ENCODE data around the gene SLC25A39. TPM values are rescaled to one million over a fixed set of nuclear protein-coding genes. Genes with fewer than 3 reads are reported as not detected.

The SLC25A39 gene
- polyA plus RNA-seq, 1 of the 3 experiments (the other 2 are of a cell fraction) = 131 TPM

DNA sequence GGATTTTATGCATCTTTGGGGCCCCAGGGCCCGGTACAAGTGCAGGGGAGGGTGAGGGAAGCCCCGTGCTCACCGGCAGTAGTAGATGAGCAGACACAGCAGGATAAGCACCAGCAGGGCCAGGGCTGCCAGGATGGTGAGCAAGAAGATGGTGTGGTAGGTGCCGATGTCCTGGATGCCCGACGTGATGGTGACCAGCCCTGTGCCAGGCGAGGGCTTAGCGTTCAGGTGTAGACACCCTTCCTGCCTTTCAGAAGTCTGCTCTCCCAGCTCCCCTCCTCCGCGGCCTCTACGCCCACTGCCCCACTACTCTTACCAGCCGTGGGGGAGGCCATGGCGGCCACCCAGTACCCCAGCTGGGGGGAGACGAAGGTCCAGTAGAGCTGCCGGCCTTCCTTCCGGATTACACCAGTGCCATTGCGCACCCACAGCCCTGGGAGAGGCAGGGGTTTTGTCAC is 31.0 kb upstream of the SLC25A39 start:
- H2AFZ ChIP-seq (ENCODE audit: low read depth) = no peak overlapping the region
- WGBS (ENCODE audit: low lambda C conversion rate) = 95% methylated on average over 17 of the region's 17 CpGs
- no peak overlapping the region for H3K4me3 ChIP-seq (ENCODE audit: low read depth in 2 of 2, low read length in 1 of 2)
- no peaks in the 10 kb centered on the region for H3K27me3 ChIP-seq (ENCODE audit: insufficient read depth)
- H3K9me2 ChIP-seq = no peaks in the 10 kb centered on the region
- H3K4me2 ChIP-seq = no peak overlapping the region
- no peaks in the 10 kb centered on the region for H3K79me2 ChIP-seq (ENCODE audit: insufficient read depth)
- ChIA-PET POLR2A (no interaction called here), CTCF (interaction anchor here (0.7 to 1.2 kb wide), 2 partner anchors 23 to 24 kb away, joined by 3 to 4 read pairs; no protein-coding TSS in a partner anchor)
- no peak overlapping the region for H3K27ac ChIP-seq (ENCODE audit: low read depth in 2 of 2, low read length in 1 of 2)
- H4K20me1 ChIP-seq (ENCODE audit: insufficient read depth) = peaks cover under 1% of the 10 kb centered on the region; the same call in 1 of the 2 replicates
- no peaks in the 10 kb centered on the region for H3F3A ChIP-seq (replicated peaks; ENCODE audit: insufficient read depth)
- TF ChIP-seq, protein P1, sequence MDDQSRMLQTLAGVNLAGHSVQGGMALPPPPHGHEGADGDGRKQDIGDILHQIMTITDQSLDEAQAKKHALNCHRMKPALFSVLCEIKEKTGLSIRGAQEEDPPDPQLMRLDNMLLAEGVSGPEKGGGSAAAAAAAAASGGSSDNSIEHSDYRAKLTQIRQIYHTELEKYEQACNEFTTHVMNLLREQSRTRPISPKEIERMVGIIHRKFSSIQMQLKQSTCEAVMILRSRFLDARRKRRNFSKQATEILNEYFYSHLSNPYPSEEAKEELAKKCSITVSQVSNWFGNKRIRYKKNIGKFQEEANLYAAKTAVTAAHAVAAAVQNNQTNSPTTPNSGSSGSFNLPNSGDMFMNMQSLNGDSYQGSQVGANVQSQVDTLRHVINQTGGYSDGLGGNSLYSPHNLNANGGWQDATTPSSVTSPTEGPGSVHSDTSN (IDR thresholded peaks at IDR 0.05) = no peak
- no peak for TF ChIP-seq POLR2AphosphoS5 (IDR thresholded peaks at IDR 0.05; ENCODE audit: low read depth, low read length)
- no peak for TF ChIP-seq ELF1 (IDR thresholded peaks at IDR 0.05)
- no peak for TF ChIP-seq NRF1 (IDR thresholded peaks at IDR 0.05; ENCODE audit: low read depth, low read length)
- TF ChIP-seq EZH2phosphoT487 (IDR thresholded peaks at IDR 0.05; ENCODE audit: borderline replicate concordance, low read depth) = no peak
- no peak for TF ChIP-seq FOXJ3 (CRISPR knock-in tag; IDR thresholded peaks at IDR 0.05)
- peaks cover 0 to under 1% of the 10 kb centered on the region in 2 experiments; a peak in 1 of 4 replicates for H3K4me1 ChIP-seq (ENCODE audit: control insufficient read depth in 1 of 2, insufficient read depth in 2 of 2, low read depth in 1 of 2, low read length in 1 of 2)
- H3K9me3 ChIP-seq = no peaks in the 10 kb centered on the region
- DNase-seq = no peak
- no peak overlapping the region for H3K9ac ChIP-seq
- peaks cover 0 to 26% of the 10 kb centered on the region in 2 experiments for H3K36me3 ChIP-seq (replicated peaks in 1 of 2; ENCODE audit: control insufficient read depth in 1 of 2, insufficient read depth in 2 of 2, low read length in 1 of 2)

DNA sequence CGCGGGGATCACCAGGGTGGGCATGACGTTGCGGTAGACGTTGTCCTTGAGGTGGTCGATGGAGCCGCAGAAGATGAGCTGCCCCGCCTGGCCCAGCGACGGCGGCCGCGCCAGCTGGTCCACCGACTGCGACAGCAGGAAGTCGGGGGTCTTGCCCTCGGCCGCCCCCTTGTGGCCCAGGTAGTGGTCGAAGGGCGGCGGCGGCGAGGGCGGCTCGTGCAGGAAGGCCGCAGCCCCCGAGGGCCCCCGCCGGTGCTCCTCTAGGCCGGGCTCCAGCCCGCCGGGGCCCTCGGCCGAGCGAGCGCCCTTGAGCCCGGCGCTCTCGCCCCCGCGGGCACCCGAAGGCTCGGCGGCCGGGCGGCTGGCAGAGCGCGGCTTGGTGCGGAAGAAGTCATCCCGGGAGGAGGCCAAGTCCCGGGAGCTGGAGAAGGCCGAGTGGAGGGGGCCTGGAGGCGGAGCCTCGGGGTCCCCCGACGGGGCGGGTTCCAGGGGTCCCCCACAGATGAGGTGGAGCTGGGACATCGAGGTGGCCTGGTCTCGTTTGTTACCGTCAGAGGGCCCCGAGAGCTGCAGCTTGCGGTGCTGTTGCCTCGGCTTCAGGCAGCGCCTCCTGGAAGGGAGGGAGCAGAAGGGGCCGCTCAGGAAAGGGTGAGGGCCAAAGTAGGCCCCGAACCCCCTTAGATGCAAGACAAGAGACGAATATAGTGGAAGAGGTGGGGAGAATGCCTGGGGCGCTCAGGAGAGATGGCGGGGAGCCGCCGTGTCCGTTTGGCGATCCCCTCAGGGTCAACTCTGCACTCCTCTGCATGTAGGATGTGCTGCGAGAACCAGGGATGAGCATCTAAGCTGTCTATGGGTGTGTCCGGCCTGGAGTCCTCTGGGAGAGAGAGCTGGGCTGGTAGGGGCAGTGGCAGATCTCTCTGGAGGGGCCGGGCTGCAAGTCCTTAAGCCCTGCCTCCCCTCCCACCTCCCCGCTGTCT is 30.2 kb upstream of the SLC25A39 start:
- no peak for DNase-seq
- H3K9me3 ChIP-seq = no peaks in the 10 kb centered on the region
- H4K20me1 ChIP-seq (ENCODE audit: insufficient read depth) = no peaks in the 10 kb centered on the region
- H2AFZ ChIP-seq (ENCODE audit: low read depth) = no peak overlapping the region
- H3K36me3 ChIP-seq (replicated peaks in 1 of 2; ENCODE audit: control insufficient read depth in 1 of 2, insufficient read depth in 2 of 2, low read length in 1 of 2) = peaks cover 0 to 30% of the 10 kb centered on the region in 2 experiments
- no peaks in the 10 kb centered on the region for H3F3A ChIP-seq (replicated peaks; ENCODE audit: insufficient read depth)
- ChIA-PET CTCF (interaction anchor here (0.7 to 2.6 kb wide), 3 partner anchors 8 to 22 kb away, joined by 3 to 12 read pairs (median 3); partner anchors contain the start of genes FAM171A2 and GRN), POLR2A (no interaction called here)
- H3K27ac ChIP-seq (ENCODE audit: low read depth in 2 of 2, low read length in 1 of 2) = no peak overlapping the region
- no peak overlapping the region for H3K9ac ChIP-seq
- no peak overlapping the region for H3K4me2 ChIP-seq
- H3K4me1 ChIP-seq (ENCODE audit: control insufficient read depth in 1 of 2, insufficient read depth in 2 of 2, low read depth in 1 of 2, low read length in 1 of 2) = no peaks in the 10 kb centered on the region; a peak in 1 of 4 replicates
- no peak overlapping the region for H3K4me3 ChIP-seq (ENCODE audit: low read depth in 2 of 2, low read length in 1 of 2)
- 92% methylated on average over 35 of the region's 77 CpGs for WGBS (ENCODE audit: low lambda C conversion rate)
- H3K27me3 ChIP-seq (ENCODE audit: insufficient read depth) = no peaks in the 10 kb centered on the region
- H3K79me2 ChIP-seq (ENCODE audit: insufficient read depth) = no peaks in the 10 kb centered on the region
- no peaks in the 10 kb centered on the region for H3K9me2 ChIP-seq
- TF ChIP-seq RFX5 (IDR thresholded peaks at IDR 0.05; ENCODE audit: low read length) = no peak
- TF ChIP-seq CTCF (IDR thresholded peaks at IDR 0.05) = no peak
- TF ChIP-seq, protein P2, sequence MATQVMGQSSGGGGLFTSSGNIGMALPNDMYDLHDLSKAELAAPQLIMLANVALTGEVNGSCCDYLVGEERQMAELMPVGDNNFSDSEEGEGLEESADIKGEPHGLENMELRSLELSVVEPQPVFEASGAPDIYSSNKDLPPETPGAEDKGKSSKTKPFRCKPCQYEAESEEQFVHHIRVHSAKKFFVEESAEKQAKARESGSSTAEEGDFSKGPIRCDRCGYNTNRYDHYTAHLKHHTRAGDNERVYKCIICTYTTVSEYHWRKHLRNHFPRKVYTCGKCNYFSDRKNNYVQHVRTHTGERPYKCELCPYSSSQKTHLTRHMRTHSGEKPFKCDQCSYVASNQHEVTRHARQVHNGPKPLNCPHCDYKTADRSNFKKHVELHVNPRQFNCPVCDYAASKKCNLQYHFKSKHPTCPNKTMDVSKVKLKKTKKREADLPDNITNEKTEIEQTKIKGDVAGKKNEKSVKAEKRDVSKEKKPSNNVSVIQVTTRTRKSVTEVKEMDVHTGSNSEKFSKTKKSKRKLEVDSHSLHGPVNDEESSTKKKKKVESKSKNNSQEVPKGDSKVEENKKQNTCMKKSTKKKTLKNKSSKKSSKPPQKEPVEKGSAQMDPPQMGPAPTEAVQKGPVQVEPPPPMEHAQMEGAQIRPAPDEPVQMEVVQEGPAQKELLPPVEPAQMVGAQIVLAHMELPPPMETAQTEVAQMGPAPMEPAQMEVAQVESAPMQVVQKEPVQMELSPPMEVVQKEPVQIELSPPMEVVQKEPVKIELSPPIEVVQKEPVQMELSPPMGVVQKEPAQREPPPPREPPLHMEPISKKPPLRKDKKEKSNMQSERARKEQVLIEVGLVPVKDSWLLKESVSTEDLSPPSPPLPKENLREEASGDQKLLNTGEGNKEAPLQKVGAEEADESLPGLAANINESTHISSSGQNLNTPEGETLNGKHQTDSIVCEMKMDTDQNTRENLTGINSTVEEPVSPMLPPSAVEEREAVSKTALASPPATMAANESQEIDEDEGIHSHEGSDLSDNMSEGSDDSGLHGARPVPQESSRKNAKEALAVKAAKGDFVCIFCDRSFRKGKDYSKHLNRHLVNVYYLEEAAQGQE (IDR thresholded peaks at IDR 0.05; ENCODE audit: low read depth, low read length) = no peak
- TF ChIP-seq SMC3 (IDR thresholded peaks at IDR 0.05; ENCODE audit: low read depth, low read length) = no peak
- TF ChIP-seq IRF3 (IDR thresholded peaks at IDR 0.05; ENCODE audit: low read depth, low read length) = no peak
- no peak for TF ChIP-seq TAF1 (IDR thresholded peaks at IDR 0.05; ENCODE audit: borderline replicate concordance, low read depth, low read length)
- TF ChIP-seq TCF12 (IDR thresholded peaks at IDR 0.05) = no peak
- TF ChIP-seq, protein P1 (IDR thresholded peaks at IDR 0.05) = no peak
- no peak for TF ChIP-seq ELF1 (IDR thresholded peaks at IDR 0.05)
- TF ChIP-seq TEAD4 (IDR thresholded peaks at IDR 0.05; ENCODE audit: borderline replicate concordance, insufficient read depth) = no peak
- TF ChIP-seq JUND (IDR thresholded peaks at IDR 0.05) = no peak
- TF ChIP-seq NFIC (IDR thresholded peaks at IDR 0.05; ENCODE audit: borderline replicate concordance) = no peak
- no peak for TF ChIP-seq EZH2phosphoT487 (IDR thresholded peaks at IDR 0.05; ENCODE audit: borderline replicate concordance, low read depth)

Measured in SK-N-SH (cell line).